ENCODE results near the gene MARCHF9.
A peak's percentile ranks its signal among the peaks of the same experiment; 100 is the strongest.

The MARCHF9 gene

DNA sequence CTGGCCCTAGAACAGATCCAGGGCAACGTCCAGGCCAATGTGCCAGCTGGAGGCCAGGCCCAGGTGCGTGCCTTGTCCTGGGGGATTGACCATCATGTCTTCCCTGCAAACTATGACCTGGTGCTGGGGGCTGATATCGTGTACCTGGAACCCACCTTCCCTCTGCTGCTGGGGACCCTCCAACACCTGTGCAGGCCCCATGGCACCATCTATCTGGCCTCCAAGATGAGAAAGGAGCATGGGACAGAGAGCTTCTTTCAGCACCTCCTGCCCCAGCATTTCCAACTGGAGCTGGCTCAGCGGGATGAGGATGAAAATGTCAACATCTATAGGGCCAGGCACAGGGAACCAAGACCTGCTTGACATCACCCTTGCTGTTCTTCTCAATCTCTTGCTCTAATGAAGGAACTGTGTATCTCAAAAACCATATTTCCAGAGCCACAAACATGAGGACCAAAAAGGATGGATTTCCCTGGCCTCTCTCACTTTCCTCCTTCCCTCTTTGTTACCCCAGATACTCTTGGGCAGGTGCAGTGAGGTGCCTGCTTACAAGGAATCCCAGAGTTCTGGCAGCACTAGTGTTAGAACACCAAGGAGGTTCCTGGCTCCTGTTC is 25.5 kb downstream of the MARCHF9 start:
- no peak for DNase-seq (ENCODE audit: extremely low read depth, insufficient read length)
- Histone ChIP-seq H3K4me3 (replicated peaks; ENCODE audit: low read depth, low read length) (no peak overlapping the region), H3K36me3 (ENCODE audit: control insufficient read depth, insufficient read depth, low read length) (no peaks in the 10 kb centered on the region; the same call in 1 of the 2 replicates), H3K27me3 (replicated peaks; ENCODE audit: control insufficient read depth, insufficient read depth, low read length) (no peaks in the 10 kb centered on the region)
- TF ChIP-seq CTCF (IDR thresholded peaks at IDR 0.05; ENCODE audit: insufficient read depth, low read length, poor library complexity, severe bottlenecking) = no peak

DNA sequence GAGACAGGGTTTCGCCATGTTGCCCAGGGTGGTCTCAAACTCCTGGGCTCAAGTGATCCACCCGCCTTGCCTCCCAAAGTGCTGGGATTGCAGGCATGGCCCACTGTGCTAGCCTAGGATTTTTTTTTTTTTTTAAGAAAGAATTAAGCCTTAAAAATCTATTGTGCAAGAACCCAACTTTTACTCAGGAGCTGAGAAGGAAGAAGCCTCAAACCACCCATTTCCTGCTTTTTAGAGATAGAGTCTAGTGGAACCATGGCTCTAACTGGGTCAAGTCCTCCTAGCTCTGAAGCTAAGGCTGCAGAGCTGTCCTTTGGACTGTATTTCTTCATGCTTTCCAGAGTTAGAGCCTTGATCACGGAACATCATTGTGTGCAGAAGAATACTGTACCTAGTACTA is 26.3 kb downstream of the MARCHF9 start:
- Histone ChIP-seq H3K27me3 (replicated peaks; ENCODE audit: control insufficient read depth, insufficient read depth, low read length) (no peaks in the 10 kb centered on the region), H3K4me3 (replicated peaks; ENCODE audit: low read depth, low read length) (no peak overlapping the region), H3K36me3 (ENCODE audit: control insufficient read depth, insufficient read depth, low read length) (peaks cover 2% of the 10 kb centered on the region; the same call in 1 of the 2 replicates)
- no peak for TF ChIP-seq CTCF (IDR thresholded peaks at IDR 0.05; ENCODE audit: insufficient read depth, low read length, poor library complexity, severe bottlenecking)
- no peak for DNase-seq (ENCODE audit: extremely low read depth, insufficient read length)

DNA sequence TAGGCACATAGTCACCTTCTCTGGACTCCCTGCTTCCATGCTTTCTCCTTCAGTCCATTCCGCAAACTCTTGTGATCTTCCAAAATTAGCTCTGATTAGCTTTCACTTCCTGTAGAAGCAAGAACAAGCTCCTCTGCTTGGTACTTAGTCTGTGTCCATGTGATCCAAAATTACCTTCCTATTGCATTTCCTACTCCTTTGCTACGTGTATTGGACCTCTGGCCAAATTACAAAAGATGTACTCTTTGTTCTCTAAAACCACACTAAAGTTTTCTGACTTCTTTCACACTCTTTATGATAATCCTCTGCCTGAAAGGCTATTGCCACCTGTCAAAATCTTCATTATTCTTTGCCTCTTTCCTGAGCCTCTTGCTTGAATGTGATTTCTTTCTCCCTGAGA is 26.9 kb downstream of the MARCHF9 start:
- H3K4me3 ChIP-seq (replicated peaks; ENCODE audit: low read depth, low read length) = no peak overlapping the region

DNA sequence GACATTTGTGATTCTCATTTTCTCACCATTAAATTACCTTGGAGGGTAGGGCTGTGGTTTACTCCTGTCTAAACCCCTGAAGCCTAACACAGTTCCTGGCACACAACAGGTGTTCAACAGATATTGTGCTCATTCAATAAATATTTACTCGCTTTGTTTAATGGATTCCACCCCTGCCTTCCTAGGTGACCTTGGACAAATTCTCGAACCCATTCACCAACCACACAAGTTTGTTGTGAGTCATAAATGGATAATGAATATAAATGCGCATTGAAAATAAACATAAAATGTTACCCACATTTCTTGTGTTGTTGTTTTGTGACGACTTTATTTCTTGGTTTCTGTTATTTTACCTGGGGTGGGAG is 27.3 kb downstream of the MARCHF9 start:
- no peaks in the 10 kb centered on the region for H3K27me3 ChIP-seq (replicated peaks; ENCODE audit: control insufficient read depth, insufficient read depth, low read length)
- no peak for DNase-seq (ENCODE audit: extremely low read depth, insufficient read length)
- no peak for TF ChIP-seq CTCF (IDR thresholded peaks at IDR 0.05; ENCODE audit: insufficient read depth, low read length, poor library complexity, severe bottlenecking)
- H3K36me3 ChIP-seq (ENCODE audit: control insufficient read depth, insufficient read depth, low read length) = peaks cover 4% of the 10 kb centered on the region; the same call in 1 of the 2 replicates
- H3K4me3 ChIP-seq (replicated peaks; ENCODE audit: low read depth, low read length) = no peak overlapping the region

More for the DNA sequence above, 26.9 kb downstream of the MARCHF9 start:
- H3K36me3 ChIP-seq (ENCODE audit: control insufficient read depth, insufficient read depth, low read length) = peaks cover 2% of the 10 kb centered on the region; the same call in 1 of the 2 replicates
- TF ChIP-seq CTCF (IDR thresholded peaks at IDR 0.05; ENCODE audit: insufficient read depth, low read length, poor library complexity, severe bottlenecking) = no peak
- H3K27me3 ChIP-seq (replicated peaks; ENCODE audit: control insufficient read depth, insufficient read depth, low read length) = no peaks in the 10 kb centered on the region
- DNase-seq (ENCODE audit: extremely low read depth, insufficient read length) = no peak

DNA sequence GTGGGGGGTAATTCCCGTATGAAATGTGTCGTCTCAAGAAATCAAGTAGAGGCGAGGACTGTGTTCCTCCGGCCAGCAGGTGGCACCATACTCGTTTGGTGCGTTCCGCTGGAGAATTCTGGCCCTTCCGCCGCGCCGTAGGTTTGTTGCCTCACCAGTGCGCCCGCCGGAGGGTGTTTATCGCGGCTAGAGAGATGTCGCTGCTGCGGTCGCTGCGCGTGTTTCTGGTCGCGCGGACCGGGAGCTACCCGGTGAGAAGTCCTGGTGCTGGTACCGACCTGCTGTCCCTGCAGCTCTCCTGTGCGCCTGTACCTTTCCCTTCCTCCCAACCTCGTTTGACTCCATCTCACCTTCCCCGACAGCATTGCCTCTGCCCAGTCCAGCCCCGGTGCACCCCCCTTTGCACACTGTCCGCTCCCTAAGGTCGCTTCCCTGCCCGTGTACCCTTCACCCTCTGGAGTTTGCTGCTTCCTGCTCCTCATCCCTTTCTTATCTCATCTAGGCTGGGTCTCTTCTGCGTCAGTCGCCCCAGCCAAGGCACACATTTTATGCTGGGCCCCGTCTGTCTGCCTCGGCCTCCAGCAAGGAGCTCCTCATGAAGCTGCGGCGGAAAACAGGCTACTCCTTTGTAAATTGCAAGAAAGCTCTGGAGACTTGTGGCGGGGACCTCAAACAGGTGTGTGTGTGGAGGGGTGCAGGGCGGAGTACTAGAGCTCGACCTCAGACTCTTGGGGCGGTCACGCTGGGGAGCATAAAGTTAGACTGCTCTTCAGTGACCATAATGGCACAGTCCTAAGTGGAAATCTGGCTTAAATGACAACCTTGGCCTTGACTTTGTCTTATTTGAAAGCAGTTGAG is 27.9 kb downstream of the MARCHF9 start, which contains the start of gene TSFM:
TSFM (plus strand) TSS at position 180 of the 858 bp plus-strand sequence; CDS start at position 195, 15 bp downstream.
- peak; percentile 88 for DNase-seq (ENCODE audit: extremely low read depth, insufficient read length)
- H3K36me3 ChIP-seq (ENCODE audit: control insufficient read depth, insufficient read depth, low read length) = peaks cover 4% of the 10 kb centered on the region
- no peaks in the 10 kb centered on the region for H3K27me3 ChIP-seq (replicated peaks; ENCODE audit: control insufficient read depth, insufficient read depth, low read length)
- peak within 1 kb of the TSS; percentile 89 for H3K4me3 ChIP-seq (replicated peaks; ENCODE audit: low read depth, low read length)
- peak; percentile 93 for TF ChIP-seq CTCF (IDR thresholded peaks at IDR 0.05; ENCODE audit: insufficient read depth, low read length, poor library complexity, severe bottlenecking)

Measured in GM06990 (cell line).